Right hindlimb (tissue), 1 donor: Measurements from ENCODE around the gene RRM2.

ENCODE experiments used
- DNase-seq: peaks from one replicate; pipeline ENCODE4 v3.0.0-alpha.2; 2018

The RRM2 gene

DNA sequence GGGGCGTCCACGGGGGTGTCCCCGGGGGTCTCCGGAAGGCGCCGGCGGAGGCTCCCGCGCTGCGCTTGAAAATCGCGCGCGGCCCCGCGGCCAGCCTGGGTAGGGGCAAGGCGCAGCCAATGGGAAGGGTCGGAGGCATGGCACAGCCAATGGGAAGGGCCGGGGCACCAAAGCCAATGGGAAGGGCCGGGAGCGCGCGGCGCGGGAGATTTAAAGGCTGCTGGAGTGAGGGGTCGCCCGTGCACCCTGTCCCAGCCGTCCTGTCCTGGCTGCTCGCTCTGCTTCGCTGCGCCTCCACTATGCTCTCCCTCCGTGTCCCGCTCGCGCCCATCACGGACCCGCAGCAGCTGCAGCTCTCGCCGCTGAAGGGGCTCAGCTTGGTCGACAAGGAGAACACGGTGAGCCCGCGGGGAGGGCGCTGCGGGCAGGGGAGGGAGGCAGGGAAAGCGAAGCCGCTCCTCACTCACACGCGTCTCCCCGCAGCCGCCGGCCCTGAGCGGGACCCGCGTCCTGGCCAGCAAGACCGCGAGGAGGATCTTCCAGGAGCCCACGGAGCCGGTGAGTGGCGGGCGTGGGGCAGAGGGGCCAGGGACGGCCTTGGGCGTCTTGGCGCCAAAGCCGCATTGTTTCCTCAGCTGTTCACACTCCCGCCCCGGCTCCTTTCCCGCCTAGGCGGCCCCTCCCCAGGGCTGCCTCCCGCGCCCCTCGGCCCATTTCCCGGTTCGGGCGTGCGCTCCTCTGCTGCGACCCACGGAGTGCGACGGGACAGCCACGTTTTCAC, at the start of gene RRM2:
RRM2 (plus strand) TSS at position 240 of the 781 bp plus-strand sequence; CDS start at position 300, 60 bp downstream.
- peak; percentile 96 for DNase-seq

DNA sequence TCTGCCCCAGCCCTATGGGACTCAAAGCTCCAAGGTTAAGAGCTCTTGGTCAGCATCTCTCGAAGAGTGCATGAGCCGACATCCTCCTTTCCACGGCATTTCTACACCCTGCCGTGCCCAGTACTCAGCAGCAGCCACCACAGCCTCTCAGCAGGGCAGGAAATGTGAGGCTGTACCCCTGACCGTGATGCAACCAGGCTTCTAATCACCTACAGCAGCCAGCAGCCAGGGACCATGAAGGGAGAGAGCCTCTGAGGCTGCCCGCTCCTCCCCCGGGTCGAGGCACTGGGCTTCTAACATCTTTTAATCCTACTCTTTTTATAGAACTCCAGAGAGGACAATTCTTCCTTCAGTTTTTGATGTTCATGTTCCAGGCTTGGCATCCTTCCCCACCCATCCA, 48.8 kb upstream of the RRM2 start:
- DNase-seq: no peak

DNA sequence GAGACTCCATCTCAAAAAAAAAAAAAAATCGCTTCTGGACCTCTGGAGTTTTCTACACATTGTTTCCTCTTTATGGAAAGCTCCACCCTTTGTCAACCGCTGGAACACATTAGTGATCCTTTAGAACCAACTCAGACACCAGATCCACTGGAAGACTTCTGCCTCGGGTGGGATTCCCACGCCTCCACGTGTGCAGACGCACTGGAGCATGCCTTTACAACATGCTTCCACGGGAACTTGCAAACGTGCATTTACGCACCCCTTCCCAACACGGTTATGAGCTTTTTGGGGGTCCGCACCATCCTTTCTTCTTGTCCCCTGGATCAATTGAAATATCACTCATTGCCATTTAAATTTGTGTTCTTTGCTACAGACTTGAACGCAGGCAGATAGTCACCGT, 47.4 kb upstream of the RRM2 start:
- no peak for DNase-seq

DNA sequence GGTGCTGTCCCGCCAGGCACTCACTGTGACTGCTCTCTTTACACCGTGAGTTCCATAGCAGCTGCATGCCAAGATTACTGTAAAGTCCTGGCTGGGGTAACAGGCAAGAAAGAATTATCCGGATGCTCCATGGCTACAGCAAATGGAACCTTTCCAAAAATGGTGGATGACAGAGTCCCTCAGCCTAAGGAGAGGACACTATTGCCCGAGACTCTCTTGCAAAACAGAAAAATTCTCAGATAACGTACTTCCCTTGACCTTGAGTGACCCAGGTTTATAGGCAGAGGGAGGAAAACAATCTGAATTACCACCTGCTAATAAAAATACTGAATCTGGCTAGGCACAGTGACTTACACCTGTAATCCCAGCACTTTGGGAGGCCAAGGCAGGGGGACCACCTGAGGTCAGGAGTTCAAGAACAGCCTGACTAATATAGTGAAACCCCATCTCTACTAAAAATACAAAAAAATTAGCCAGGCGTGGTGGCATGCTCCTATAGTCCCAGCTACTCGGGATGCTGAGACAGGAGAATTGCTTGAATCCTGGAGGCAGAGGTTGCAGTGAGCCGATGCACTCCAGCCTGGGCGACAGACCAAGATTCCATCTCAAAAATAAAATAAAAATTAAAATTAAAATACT, 46.8 kb upstream of the RRM2 start:
- DNase-seq: no peak

DNA sequence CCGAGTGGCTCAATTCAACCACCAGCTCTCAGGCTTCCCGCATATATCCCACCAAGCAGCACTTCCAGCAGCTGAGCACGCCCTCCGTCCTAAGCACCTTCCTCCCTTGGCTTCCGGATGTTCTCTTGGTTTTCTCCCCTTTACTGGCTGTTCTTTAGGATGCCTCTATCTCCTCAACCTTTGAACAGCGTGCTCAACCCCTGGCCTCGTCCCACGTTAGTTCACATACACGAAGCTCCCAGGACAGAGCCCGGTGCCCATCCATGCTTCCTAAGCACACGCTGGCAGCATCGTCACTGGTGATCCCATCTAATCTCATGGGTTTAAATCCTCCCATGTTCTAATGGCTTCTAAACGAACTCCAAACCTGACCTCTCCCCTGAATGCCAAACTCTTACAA, 46.0 kb upstream of the RRM2 start:
- DNase-seq: no peak

DNA sequence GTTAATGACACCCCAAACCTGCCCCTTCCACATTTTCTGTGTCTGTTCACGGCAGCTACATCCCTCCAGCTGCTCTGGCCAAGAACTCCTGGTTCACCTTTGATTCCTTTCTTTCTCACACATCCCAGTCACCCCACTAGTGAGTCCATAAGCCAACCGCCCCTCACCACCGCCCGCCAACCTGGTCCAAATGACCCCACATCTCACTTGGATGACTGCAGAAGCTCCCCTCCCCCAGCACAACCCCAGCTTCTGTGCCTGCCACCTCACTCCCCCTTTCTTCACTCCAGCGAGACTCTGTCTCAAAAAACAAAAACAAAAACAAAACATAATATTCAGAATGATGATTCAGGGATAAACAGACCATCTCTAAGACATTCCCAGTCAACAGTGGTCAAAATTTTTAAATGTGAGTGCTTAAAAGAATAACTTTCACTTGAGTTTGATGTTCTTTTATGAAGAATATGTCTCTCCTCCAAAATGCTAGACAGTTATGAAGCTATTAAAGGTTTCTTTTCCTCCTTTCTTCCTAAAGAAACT, 45.5 kb upstream of the RRM2 start:
- DNase-seq: no peak

DNA sequence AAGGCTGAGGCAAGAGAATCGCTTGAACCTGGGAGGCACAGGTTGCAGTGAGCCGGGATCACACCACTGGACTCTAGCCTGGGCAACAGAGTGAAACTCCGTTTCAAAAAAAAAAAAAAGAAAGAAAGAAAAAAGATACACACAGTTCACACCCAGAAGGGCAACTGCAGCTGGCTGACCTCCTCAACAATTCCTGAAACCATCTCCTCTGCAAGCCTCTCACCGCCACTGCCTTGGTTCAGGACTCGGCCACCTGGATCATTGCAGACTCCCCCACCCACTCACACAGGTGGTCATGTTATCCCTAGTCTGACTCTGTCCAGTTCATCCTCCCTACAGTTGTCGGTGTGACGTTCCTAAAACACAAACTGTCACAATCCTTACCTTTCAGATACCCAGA, 44.5 kb upstream of the RRM2 start:
- no peak for DNase-seq

DNA sequence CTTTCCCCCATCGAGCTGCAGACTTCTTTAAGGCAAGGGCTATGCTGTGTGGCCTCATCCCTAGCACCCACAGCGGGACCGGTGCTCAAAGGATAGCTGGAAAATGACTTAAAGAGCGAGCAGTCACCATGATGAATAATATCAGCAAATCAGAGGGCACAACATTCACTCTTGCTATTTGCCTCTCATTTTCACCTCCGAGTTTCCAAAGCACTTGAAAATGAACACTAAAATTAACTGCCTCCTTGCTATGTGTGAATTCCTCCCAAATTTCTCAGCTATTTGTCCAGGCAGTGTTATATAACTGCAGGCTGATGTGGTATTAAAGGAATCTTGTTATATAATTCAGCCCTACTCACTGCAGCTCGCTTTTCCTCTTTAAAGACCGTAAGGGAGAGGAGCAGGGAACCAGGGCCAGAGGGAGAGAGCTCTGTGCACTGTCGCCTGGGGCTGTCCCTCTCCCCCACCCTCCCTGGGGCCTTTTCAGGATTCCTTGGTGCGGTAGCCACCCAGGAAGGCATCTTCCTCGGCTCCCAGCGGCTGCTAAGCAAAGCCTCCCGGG, 43.8 kb upstream of the RRM2 start:
- no peak for DNase-seq

DNA sequence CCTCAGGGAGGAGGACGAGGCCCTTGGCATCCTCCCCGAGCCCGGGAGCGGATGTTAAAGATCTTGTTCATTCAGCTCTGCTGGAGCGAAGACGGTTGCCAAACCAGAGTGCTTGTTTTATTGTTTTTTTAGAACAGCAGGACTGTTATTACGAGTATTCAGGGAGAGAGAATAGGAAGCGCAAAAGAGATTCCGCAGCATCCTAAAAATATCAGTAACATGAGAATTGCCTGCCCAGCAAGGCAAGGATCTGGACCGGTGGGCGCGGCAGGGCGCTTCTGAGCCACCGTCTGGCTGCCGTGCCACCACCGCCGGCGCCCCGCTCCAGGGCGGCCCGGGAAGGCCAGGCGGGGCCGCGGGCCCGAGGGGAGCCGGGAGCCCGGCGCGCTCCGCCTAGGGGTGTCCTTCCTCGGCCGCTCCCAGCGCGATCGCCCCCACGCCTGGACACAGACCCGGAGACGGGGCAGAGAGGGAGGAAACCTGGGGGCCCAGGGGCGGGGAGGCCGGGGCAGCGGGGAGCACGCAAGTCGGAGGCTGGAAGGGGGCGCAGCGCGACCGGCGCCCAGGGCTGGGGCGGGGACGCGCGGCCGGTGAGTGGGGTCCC, 43.2 kb upstream of the RRM2 start:
- DNase-seq: peak; percentile 62

DNA sequence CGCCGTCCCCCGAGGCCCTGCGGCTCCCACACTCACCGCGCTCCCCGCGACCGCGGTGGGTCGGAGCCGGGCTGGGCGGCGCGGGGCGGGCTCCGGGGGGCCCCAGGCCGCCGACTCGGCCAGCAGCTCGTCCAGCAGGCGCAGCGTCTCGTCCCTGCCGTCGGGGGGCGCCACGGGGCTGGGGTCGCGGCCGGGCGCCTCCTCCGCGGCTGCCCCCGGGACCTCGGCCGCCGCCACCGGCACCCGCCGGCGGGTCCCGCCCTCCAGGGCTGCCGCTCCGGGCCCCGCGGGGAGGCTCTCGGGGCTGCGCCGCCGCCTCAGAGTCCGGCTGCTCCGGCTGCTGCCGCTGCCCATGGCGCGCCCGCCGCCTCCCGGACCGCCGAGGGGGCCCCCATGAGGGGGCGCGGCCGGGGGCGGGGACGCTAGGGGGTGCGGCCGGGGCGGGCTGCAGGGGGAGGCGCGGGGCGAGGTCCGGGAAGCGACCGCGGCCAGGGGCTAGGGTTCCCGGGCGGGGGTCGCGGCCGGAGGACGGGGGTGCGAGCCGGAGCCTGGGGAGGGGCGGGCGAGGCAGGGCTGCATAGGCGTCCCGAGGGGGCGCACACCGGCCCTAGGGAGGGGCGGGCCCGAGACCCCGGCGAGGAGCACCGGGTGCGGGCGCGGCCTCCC, 42.5 kb upstream of the RRM2 start, which contains the start of gene CYS1:
CYS1 (minus strand) TSS at position 542 of the 666 bp plus-strand sequence; CDS start at position 354, 188 bp downstream.
- peak; percentile 49 for DNase-seq

DNA sequence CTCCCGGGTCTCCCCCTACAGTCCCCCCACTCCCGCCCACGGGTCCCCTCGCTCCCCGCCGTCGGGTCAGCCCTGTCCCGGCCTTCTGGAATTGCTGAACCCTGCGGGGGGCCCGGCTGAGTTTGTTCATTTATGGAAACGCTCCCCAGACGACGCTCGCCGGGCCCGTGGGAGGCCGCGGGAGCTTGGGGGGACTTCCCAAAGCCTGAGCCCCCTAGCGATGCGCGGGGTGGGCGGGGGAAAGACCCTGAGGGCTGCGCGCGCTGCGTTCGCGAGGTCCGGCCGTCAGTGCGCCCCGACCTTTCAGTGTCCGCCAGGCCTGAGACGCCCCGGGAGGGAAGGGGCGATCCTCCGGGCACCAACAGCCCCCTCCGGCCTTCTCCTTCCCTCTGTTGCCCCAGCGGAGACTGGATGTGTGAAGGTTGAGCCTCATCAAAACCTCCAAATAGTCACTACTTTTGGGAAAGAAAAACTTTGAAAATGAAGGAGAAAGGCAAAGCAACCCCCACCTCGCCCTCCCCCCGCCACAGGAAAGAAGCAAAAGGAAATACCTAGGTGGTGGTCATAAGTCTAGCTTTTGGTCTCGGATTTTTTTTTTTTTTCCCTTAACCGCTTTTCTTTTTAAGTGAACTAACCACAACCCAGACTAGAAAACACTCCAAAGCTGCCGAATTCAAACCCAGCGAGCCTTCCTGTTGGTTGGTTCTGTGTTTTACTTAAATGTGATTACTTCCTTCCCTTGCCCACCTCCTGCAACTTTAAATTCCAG, 41.8 kb upstream of the RRM2 start:
- DNase-seq: no peak

DNA sequence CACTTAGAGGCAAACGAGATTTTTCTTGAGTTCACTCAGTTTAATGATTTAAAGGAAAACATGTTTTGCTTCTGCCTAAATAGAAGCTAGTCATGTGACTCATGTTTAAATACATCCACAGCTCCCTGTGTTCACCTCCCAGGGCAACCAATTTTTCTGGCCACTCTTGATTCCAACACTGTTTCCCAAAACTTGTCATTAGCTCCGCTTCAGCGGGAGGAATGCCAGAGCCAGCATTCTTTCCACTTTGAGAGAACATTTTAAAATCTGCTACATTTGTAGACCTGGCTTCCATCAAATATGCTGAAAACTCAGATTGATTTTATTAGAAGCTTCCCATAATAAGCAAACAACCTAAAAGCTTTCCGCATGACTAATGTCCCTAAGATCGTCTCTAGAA, 39.5 kb upstream of the RRM2 start:
- DNase-seq: peak; percentile 50

DNA sequence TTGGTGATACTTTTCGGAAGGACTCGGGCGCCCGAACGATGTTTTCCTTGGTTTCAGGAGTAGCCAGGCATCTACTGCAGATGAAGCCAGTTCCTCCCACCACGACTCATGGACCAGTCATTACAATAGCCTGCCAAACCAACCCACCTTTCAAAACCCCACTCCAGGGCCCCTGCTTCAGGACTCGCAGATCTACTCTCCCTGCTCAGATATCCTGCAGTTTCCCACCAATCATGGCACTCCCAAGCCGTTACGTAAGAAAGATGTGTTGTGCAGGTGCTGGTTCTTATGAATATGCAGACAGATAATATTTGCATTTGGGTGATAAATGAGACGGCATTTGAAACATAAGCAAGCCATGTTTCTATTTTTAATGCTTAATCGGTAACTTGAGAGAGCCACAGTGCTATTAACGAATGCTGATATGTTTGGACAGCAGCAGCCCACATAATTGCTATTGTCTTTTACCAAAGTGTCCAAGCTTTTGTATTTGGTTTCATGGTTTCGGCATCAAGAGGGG, 38.8 kb upstream of the RRM2 start:
- no peak for DNase-seq

DNA sequence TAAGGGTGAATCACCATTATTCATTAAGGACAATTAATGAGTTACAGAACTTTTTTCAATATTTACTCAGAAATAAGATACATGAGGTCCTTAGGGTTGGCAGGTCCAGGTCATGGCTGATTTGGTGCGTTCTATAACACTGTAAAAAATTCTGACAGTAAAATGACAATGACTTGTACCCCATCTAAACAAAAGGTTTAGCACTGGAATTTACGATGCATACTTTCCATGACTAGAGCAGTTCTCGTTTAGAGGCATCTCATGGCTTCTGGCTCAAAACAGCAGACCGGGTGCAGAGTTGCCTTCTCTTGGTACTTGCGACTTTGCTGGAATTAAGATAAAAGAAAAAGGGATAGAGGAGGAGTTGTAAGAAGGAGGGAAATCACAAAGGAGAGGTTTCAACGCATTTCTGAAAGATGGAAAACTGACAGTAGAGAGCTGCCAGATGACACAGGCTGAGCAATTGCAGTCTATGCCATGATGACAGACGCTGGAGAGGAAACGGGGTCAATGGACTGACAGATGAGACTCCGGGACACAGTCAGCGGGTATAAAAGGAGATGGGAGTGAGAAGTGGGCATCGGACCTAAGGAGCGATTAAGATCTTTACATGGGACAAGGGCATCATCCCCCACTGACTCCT, 38.2 kb upstream of the RRM2 start:
- no peak for DNase-seq

DNA sequence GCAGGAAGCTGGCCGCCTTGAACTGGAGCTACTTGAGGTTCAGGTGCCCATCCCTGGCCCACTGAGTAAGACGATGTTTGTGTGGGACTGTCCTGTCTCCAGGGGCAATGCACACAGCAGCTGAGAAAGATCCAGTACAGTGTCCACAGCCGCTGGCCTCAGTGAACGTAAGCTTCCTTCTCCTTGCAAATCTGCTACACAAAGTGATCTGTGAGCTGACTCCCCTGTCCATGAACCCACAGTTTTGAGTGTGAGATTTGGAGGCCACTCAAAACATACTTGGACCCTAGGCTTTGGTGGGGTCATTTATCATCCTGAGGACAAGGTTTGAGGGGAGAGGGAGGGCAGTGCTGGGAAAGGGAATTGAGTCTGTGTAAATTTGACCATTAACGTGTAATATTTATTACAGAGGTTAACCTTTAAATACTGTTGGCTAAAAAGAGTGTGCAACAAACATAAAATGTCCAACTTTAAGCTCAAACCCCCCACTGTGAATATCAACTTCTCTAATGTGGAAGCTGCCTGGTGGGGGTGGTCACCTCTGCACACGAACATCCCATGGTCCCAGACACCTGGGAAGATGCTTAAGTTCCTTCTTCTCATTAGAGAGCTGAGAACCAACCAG, 37.4 kb upstream of the RRM2 start:
- no peak for DNase-seq

DNA sequence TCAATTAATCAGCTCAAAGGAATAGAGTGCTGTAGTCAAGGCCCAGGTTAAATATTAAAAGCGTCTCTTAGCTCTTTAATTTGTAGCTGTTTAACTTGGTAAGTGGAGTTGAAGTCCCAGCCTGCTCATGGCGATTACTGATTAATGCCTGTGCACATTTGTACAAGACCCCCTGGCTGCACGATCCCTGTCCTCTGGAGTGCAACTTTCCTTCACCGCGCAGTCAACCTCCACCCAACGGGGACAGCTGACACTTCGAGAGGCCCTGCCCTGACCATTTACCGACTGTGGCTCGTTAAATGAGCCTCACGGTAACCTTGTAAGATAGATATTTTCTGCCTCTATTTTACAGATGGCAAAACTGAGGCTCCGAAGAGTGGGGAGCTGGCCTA, 36.9 kb upstream of the RRM2 start:
- DNase-seq: no peak

DNA sequence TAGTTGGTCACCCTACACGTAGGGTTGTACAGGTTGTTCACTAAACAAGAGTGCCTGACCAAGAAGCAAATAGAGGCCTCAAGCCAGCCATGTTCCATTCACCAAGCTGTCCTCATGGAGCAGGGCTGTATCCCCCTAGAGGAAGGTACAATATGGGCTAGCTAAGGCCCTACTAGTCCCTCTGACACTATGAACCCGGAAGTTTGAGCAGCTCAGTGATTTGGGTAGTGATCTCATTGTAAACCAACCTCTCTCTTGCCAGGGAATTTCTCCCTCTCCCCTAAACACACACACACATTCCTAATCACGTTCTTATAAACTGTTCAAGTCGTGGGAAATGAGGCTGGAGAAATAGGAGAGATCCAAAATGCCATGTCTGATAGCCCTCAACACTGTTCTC, 35.6 kb upstream of the RRM2 start:
- no peak for DNase-seq

DNA sequence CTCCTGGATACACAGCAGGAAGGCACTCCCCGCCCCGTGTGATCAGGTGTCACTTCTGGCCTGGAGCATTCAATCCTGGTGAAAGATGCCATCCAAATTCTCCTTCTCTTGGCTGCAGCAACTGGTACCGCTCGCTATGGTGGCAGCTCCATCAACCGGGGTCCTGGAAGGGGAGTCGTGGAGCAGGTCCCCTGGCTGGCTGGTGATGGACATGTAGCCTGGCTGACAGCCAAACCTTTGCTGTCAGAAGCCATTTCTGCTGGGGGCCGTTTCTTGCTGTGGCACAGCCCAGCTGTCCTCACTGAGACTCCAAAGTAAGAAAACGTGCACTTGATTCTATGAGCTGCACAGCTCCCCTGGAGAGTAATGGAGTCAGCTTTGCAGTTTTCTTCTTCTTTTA, 35.2 kb upstream of the RRM2 start:
- DNase-seq: no peak

DNA sequence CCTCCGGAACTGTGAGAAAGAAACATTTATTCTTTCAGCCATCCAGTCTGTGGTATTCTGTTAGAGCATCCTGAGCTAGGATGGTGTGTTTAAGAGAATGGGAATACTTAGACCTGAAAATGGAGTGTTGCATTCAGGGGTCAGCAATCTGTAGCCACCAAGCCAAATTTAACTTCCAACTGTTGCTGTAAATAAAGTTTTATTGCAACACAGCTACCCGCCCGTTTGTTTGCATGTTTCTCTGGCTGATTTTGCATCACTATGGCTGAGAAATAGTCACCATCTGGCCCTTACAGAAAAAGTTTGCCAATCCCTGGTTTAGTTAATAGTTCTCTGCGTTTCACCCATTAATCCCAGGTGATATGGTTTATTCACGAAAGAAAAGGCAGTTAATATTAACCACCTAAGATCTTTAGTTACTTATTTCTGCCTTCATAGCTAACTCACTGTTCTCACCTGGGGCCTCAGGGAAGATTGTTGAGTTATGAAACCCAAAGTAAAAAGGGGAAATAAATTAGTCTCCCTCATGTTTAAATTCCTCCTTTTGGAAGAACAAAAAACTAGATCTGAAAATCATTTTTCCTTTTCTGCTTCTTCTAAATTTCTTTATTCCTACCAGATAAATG, 32.9 kb upstream of the RRM2 start:
- DNase-seq: no peak

DNA sequence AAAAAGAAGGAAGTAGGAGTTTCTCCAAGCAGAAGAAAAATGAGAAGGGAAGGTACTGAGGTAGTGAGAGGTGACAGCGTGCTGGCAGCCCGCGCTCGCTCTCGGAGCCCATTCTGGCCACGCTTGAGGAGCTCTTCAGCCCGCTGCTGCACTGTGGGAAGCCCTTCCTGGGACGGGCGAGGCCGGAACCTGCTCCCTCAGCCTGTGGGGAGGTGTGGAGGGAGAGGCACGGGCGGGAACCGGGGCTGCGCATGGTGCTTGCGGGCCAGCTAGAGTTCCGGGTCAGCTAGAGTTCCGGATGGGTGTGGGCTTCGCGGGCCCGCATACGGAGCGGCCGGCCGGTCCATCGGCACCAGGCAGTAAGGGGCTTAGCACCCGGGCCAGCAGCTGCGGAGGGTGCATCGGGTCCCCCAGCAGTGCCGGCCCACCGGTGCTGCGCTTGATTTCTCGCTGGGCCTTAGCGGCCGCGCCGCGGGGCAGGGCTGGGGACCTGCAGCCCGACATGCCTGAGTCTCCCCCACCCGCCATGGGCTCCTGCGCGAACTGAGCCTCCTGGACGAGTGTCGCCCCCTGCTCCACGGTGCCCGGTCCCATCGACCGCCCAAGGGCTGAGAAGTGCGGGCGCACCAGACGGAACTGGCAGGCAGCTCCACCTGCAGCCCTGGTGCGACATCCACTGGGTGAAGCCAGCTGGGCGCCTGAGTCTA, 31.2 kb upstream of the RRM2 start:
- no peak for DNase-seq
